ENCODE results near the gene A4GALT. TPM values are rescaled to one million over a fixed set of nuclear protein-coding genes. Genes with fewer than 3 reads are reported as not detected.
A peak's percentile ranks its signal among the peaks of the same experiment; 100 is the strongest.
"Not testable (repeated sequence)": the region's sequence is repeated elsewhere in the genome, so short reads cannot be mapped to it uniquely, and the experiment has no call there.

Gene A4GALT
- total RNA-seq (2014; rRNA removed), result 22.6 and 29.3 TPM in 2 replicates
- 11.6 TPM for polyA plus RNA-seq (2012)

- DNase-seq (ENCODE audit: low read depth), result no peak
These were observed at the start of gene A4GALT for GRCh38 chr22:42720263-42721044. A4GALT (minus strand) TSS chr22:42720870; CDS start chr22:42693951, 26,919 bp downstream.

- no peak for DNase-seq (ENCODE audit: low read depth)
These were observed 49.7 kb upstream of the A4GALT start for GRCh38 chr22:42770448-42770726.

GRCh38 chr22:42769574-42770447 is 49.1 kb upstream of the A4GALT start:
- DNase-seq (ENCODE audit: low read depth), result peak; percentile 94

- no peak for DNase-seq (ENCODE audit: low read depth)
These were observed 48.5 kb upstream of the A4GALT start for GRCh38 chr22:42769238-42769573.

GRCh38 chr22:42768385-42769035 is 47.8 kb upstream of the A4GALT start:
- DNase-seq (ENCODE audit: low read depth), result no peak

GRCh38 chr22:42766860-42767259 is 46.2 kb upstream of the A4GALT start:
- DNase-seq (ENCODE audit: low read depth), result no peak

GRCh38 chr22:42764895-42765363 is 44.3 kb upstream of the A4GALT start:
- DNase-seq (ENCODE audit: low read depth), result no peak

- no peak for DNase-seq (ENCODE audit: low read depth)
These were observed 43.4 kb upstream of the A4GALT start for GRCh38 chr22:42763965-42764480.

GRCh38 chr22:42760806-42761565 is 40.3 kb upstream of the A4GALT start:
- DNase-seq (ENCODE audit: low read depth), result no peak

GRCh38 chr22:42758931-42759629 is 38.4 kb upstream of the A4GALT start:
- DNase-seq (ENCODE audit: low read depth), result no peak

- peak; percentile 91 for DNase-seq (ENCODE audit: low read depth)
These were observed 34.9 kb upstream of the A4GALT start for GRCh38 chr22:42755553-42755952.

- not testable (repeated sequence) for DNase-seq (ENCODE audit: low read depth)
These were observed 34.5 kb upstream of the A4GALT start for GRCh38 chr22:42755121-42755520.

- DNase-seq (ENCODE audit: low read depth), result peak; percentile 43
These were observed 34.0 kb upstream of the A4GALT start for GRCh38 chr22:42754658-42755057.

- DNase-seq (ENCODE audit: low read depth), result no peak
These were observed 32.2 kb upstream of the A4GALT start for GRCh38 chr22:42752912-42753311.

- DNase-seq (ENCODE audit: low read depth), result no peak
These were observed 31.6 kb upstream of the A4GALT start for GRCh38 chr22:42752230-42752746.

- not testable (repeated sequence) for DNase-seq (ENCODE audit: low read depth)
These were observed 29.8 kb upstream of the A4GALT start for GRCh38 chr22:42750421-42750820.

GRCh38 chr22:42747701-42748513 is 27.2 kb upstream of the A4GALT start:
- peak; percentile 93 for DNase-seq (ENCODE audit: low read depth)

GRCh38 chr22:42745118-42745517 is 24.4 kb upstream of the A4GALT start:
- peak; percentile 71 for DNase-seq (ENCODE audit: low read depth)

GRCh38 chr22:42743501-42743991 is 22.9 kb upstream of the A4GALT start:
- DNase-seq (ENCODE audit: low read depth), result peak; percentile 98
